ENCODE measurements around the gene ABLIM2.

DNA sequence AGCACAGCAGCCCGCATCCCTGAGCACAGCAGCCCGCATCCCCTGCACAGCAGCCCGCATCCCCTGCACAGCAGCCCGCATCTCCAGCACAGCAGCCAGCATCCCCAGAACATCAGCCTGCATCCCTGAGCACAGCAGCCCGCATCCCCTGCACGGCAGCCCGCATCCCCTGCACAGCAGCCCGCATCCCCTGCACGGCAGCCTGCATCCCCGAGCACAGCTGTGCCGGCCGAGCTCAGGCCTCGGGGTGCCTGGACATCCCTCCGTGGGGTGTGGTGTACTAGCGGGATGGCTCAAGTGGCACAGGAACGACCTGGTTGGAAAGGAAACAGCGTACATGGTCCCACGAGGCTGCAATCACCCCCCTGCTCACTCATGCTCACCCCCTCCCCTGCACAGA, 26.8 kb downstream of the ABLIM2 start:
- TF ChIP-seq, protein P1, sequence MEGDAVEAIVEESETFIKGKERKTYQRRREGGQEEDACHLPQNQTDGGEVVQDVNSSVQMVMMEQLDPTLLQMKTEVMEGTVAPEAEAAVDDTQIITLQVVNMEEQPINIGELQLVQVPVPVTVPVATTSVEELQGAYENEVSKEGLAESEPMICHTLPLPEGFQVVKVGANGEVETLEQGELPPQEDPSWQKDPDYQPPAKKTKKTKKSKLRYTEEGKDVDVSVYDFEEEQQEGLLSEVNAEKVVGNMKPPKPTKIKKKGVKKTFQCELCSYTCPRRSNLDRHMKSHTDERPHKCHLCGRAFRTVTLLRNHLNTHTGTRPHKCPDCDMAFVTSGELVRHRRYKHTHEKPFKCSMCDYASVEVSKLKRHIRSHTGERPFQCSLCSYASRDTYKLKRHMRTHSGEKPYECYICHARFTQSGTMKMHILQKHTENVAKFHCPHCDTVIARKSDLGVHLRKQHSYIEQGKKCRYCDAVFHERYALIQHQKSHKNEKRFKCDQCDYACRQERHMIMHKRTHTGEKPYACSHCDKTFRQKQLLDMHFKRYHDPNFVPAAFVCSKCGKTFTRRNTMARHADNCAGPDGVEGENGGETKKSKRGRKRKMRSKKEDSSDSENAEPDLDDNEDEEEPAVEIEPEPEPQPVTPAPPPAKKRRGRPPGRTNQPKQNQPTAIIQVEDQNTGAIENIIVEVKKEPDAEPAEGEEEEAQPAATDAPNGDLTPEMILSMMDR (IDR thresholded peaks at IDR 0.05), result no peak
- TF ChIP-seq POLR2A (IDR thresholded peaks at IDR 0.05), result no peak

All from lower leg skin (tissue), 3 donors.